CD4-positive, alpha-beta T cell treated with Interferon gamma for 1 hour (primary cell): Measurements from ENCODE around the gene ANXA1.

Source experiments
- DNase-seq: peaks from one replicate; pipeline ENCODE4 v3.0.0-alpha.2; 2020

Gene ANXA1

DNA sequence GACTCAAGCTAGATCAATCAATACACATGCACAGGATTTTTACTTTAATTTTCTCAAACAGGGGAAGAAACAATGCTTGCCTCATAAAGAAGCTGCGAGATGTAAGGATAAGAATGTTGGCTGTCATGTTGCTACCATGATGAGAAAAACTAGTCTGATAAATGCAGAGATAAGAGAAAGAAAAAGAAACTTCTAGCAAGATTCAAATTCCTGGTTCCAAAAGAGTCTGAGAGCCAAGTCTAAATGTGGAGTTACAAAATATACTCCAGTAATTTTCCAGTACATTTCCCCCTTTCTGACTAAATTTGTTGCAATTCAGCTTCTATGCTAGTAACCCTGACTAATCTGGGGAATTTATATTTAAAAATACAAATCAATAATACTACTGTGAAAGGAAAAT lies 10.4 kb upstream of the ANXA1 start:
- DNase-seq: no peak

DNA sequence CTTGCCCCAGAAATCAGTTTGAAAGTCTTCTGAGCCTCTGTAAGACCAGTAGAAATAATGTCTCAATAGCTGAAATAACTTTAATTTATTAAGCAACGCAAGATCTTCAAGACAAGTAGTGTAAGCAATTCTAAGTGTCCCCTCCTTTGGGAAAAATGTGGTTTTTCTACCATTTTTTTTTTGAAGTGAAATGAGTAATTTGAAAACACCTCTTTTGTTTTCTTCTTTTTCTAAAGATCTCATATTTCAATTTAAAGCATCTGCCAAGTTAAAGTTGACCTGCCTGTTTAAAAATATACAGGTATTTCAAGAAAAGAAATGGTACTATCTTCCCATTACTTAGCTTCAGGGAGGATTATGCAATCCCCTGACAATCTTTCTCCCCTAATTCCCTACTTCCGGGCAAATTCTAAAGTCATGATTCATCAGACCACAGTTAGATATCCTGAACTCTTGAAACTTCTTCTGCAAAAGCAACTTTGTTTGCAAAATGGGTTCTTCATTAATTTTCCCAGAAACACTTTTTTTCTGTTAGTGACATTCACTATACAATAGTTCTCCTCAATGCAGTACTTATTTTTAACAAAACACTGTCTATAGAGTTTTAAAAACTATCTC lies 7.8 kb upstream of the ANXA1 start:
- no peak for DNase-seq

GRCh38 chr9:73146111-73146815 lies 5.4 kb upstream of the ANXA1 start:
- DNase-seq: no peak

- DNase-seq: no peak
Measured at GRCh38 chr9:73148447-73148937, 3.2 kb upstream of the ANXA1 start.

DNA sequence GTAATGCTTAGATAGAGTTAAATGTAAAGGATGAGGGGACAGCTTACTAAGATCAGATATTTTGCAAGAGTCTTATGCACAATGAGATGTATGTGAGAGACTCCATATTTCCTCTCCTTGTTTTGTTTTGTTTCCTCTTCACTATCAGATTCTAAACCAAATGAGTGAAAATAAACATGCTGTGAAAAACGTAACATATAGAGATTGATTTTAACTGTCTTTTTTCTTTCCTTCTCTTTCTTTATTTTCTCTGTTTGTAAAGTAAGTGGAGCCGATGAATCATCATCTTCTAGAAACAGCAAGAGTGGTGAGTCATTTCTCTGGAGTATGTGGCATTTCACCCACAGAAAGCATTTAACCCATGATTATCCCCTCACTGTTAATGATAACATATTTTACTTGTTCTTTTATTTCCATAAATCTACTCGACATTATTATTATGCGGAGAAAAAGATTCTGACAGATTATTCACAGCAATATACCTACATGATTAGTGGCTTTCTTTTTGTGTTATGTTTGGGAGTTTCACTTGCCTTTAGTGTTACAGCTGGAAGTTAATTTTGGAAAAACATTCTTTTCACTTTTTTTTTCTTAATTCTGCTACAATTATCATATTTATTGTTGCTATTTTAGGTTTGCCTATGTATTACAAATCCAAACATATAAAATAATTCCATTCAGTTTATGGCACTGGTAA lies 2.1 kb upstream of the ANXA1 start:
- no peak for DNase-seq

DNA sequence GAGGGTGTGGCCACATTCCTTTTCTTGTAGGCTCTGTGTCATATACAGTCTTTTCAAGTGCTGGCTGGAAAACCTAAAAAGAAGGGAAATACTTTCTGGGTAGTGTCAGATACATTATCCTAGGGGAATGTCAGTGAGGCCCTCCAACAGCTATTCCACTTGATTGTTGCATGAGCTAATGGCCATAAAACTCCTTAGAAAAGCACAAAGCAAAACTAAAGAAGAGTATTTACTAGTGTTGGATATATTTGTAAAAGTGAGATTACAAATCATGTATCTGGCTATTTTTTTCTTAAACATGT lies 829 bp downstream of the ANXA1 start:
- DNase-seq: no peak

- DNase-seq: no peak
Measured at GRCh38 chr9:73152953-73153352, 1.3 kb downstream of the ANXA1 start.

DNA sequence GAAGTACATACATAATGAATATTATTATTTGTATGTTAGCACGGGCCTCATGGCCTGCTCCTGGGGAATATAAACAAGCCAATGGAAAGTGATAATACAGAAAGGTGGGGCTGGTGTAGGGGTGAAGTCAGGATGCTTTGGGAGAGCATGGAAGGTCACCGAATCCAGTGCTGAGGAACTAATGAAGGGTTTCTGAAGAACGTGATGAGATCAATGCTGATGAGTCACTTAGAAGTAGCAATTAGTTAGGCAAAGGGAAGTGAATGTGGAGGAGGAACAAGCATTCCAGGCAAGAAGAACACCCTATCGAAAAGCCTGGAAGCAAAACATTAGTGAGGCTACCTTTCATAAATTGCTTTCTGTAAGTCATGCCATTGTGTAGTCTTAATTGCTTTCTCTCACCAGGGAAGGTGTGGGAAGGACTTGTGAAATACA lies 2.1 kb downstream of the ANXA1 start:
- DNase-seq: no peak

- DNase-seq: no peak
Measured at GRCh38 chr9:73154271-73154670, 2.6 kb downstream of the ANXA1 start.

DNA sequence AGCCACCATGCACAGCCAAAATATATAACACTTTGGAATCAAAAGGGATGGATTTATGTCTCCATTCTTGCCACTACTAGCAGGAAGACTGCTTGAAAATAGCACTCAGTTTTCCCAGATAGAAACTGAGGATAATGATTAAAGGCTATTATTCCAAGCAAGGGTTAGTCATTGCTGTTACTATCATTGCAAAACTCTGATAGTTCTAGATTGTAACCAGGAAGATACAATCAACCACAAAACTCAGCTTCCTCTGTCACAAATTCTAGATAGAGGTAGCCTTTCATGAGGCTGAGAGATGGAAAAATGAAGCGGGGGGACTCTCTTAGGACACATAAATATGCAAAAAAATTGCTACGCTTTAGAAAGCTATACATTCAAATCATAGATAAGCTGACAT lies 3.1 kb downstream of the ANXA1 start:
- no peak for DNase-seq

DNA sequence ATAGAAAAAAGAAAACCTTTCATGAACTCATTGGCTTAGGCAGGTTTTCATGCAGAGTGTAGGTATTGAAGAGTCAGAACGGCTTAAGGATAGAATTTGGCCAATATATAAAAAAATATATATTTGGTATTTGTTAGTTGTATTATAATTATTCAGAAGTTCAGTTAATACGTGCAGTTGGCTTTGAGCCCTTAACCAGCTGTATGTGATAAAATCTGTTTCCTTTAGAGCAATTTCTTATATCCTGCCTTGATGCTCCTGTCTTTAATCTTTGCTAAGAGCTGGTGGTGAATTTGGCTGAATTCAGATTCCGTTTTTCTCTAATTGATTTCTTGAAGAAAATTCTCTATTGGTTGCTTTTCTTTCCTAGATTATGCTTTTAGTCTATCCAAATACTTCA lies 3.7 kb downstream of the ANXA1 start:
- no peak for DNase-seq

DNA sequence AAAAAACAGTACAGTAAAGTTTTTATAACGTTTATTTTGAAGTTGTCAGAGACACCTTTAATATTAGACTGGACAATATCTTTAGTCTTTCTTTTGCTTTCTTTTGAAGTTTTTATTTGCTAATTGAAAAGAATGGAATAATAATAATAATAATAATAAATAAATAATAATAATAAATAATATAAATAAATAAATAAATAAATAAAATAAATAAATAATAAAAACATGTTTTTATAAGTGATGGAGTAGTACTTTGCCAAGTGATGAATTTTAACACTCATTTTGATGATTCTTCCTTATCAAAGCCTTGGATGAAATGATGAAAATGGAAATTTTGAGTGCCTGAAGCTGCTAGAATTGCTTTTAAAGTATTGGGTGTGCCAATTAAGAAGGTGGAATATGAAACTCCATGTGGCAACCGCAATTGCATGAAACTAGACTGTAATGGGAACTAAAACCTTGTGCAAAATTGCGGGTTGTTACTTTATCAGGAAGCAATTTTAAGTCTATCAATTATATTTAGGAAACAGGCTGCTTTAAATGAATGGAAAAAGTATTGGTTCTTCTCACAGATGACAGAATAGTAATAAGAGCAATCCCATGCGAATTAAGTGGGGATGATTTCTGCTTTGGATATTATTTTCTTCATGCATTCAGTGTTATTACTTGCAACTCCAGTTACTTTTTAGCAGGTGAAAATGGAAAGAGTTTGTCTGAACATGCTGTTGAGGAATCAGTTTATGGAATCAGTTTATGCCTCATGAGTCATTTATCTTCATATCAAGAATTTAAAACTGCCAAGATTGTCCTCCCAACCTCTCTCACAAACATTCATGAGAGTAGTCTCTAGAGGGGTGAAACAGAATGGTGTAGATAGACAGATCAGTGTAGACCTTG lies 4.6 kb downstream of the ANXA1 start:
- no peak for DNase-seq

DNA sequence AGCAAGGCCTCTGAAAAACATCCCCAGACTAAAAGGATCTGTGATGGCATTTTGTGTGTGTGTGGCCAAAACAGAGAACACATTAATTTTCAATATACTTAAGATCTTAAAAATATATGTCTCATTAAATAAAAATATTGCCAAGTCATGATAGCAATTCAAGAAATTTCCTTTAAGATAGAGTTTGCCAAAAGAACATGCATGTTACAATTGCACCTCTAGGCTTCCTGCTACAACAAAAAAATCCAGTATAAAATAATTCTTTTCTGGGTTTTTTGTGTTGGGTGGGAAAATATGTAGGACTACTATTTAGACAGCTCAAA lies 5.2 kb downstream of the ANXA1 start:
- no peak for DNase-seq

DNA sequence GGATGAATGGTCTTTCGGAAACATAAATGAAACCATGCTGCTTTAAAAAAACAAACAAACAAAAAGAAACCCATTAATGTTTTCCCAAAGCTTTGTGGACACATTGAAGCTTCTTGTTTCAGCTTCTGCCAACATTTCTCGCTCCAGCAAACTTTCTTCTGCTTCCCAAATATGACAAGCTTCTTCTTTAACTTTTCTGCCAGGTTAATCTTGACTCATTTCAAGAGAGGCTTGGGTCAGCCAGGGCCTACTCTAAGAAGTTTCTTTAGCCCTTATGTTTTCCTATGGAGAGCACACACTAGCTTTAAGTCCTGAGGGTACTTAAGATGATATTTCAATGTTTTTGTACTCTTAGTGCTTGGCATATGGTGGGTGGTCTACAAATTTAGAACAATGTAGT lies 6.1 kb downstream of the ANXA1 start:
- no peak for DNase-seq

DNA sequence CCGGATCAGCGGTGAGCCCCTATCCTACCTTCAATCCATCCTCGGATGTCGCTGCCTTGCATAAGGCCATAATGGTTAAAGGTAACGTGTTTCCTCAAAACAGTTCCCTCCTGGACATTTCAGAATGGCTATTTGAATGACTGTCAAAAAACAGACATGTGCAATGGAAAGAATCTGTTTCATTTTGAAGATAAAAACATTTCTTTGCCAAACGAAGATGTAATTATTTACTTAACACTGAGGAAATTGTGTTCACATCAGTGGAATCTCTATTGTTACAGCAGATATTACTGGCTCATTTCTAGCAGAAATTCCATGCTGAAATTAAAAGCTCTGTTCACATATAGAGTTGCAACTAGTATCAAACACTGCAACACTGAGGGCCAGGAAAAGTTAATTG lies 7.1 kb downstream of the ANXA1 start:
- no peak for DNase-seq

DNA sequence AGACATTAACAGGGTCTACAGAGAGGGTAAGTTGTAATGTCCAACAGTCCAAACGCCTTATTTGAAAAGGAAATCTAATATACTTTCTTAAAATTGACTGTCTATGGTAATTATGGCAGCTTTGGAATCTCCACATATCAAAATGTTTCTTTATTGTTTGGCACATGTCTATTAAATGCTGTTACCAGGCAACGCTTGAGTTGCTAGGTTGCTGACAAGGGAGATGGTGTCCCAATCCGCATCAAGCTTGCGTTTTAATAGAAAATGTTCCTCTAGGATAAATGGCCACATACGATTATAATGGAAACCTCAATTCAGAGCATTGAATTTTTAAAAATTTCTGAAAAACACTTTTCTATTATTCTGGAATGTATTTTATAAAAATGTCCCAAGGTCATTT lies 9.2 kb downstream of the ANXA1 start:
- no peak for DNase-seq

DNA sequence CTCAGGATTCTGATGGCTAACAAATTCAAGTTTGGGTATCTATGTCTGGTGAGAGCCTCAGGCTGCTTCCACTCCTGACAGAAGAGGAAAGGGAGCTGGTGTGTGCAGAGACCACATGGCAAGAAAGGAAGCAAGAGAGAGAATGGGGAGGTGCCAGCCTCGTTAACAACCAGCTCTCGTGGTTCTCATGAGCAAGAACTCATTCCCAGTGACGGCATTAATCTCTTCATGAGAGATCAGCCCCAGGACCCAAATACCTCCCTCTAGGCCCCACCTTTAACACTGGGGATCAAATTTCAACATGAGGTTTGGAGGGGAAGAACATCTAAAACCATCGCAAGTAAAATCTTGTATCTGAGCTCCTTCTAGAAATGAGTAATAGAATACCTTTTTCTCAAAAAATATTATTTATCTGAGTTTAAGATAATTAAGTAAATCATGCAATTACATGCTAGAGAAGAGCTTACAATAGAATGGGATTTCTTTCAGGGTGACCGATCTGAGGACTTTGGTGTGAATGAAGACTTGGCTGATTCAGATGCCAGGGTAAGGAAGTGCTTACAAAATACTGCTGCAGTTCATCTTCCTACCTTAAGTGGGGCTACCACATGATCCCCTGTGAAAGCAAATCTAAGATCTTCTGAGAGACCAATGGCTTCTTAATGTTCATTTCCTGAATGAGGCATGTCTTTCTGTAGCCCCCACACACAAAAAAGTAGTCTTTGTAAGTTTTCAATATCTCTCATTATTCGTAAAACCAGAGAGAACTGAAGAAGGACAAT lies 11.5 kb downstream of the ANXA1 start:
- DNase-seq: no peak

DNA sequence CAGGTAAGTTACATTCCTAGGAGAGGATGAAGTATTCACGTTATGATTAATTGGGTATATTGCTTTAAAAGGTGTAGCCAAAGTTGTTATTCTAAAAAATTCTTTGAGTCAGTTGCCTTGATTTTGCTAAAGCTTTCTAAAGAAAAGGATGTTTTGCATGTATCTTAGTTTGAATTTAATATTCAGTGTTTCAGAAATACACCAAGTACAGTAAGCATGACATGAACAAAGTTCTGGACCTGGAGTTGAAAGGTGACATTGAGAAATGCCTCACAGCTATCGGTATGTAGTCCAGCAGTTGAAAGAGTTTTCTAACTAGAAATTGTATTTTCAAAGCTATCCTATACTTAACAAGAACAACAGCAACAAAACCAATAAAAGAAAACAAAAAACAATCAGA lies 14.2 kb downstream of the ANXA1 start:
- no peak for DNase-seq

DNA sequence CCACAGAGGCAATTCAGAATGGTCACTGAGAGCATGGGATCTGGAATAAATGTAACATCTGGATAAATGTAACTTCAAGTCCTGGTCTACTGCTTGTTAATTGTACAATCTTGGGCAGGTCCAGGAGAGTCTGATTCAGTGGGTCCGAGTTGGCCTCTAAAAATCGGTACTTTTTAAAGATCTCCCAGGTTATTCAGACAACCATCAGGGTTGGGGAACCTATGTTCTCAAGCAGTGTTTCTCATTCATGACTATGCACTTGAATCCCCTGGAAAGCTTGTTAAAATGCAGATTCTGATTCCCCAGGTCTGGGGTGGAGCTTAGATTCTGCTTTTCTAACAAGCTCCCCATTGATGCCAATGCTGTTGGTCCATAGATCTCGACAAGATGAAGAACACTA lies 14.8 kb downstream of the ANXA1 start:
- no peak for DNase-seq

GRCh38 chr9:73167614-73168013 lies 15.9 kb downstream of the ANXA1 start:
- DNase-seq: no peak

DNA sequence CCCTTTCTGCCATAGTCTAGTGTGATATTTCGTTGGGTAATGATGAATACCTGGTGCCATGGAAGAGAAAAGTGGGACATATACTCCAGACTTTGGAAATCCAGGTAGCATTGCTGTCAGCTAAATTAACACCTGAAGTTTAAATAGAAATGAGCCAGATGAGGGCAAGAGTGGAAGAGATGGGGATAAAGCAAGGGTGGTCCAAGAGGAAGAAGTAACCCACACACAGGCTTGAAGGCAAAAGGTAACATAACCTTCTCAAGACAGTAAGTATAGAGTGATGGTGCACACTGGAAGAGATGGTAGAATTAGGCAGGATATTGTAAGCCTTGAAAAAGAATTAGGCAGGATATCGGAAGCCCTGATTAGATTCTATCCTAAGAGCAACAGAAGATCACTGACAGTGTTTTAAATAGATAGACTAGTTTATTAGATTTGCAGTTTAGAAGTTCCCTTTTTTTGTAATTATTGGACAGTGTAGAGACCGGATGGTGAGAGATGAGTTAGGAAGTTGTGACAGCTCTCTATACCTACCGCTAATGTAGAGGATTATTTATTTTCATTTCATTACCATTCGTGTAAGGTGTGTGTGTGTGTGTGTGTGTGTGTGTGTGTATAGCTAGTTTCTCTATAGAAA lies 16.8 kb downstream of the ANXA1 start:
- DNase-seq: no peak
